GM12878 (cell line): ENCODE results near the gene TNFRSF1B. TPM values are rescaled to one million over a fixed set of nuclear protein-coding genes. Genes with fewer than 3 reads are reported as not detected.

Experiments
- ASH2L ChIP-seq: fragments of 300-600, 200-600 bp; sonication (generic); IDR thresholded peaks from 2 replicates; pipeline ENCODE4 v1.6.1; 2017; ENCODE audit warnings: low read depth, mild to moderate bottlenecking, borderline replicate concordance
- CBFB ChIP-seq: IDR thresholded peaks from 2 replicates; pipeline ENCODE4 v1.6.1; 2016; ENCODE audit warnings: antibody characterized with exemption, low read depth
- CREM ChIP-seq: IDR thresholded peaks from 2 replicates; pipeline ENCODE4 v1.6.1; 2014; ENCODE audit warnings: antibody characterized with exemption, low read depth
- ETV6 ChIP-seq, 2 experiments: fragments of 450-650 bp in 1 of 2; IDR thresholded peaks in 1 of 2; conservative IDR thresholded peaks in 1 of 2; 2 replicates each; pipeline ENCODE4 v1.6.1; 2014; ENCODE audit warnings: antibody characterized with exemption in 1 of 2, borderline replicate concordance in 1 of 2, low read depth in 1 of 2, mild to moderate bottlenecking in 1 of 2, moderate library complexity in 1 of 2
- EZH2 ChIP-seq: IDR thresholded peaks from 2 replicates; pipeline ENCODE4 v1.6.1; 2012; ENCODE audit warnings: low read depth, mild to moderate bottlenecking, control low read depth, inconsistent platforms, low read length, borderline replicate concordance; ENCODE audit not compliant: control insufficient read depth
- FOS ChIP-seq: IDR thresholded peaks from 3 replicates; pipeline ENCODE4 v1.6.1; 2011; ENCODE audit warnings: borderline replicate concordance; ENCODE audit not compliant: insufficient read length; ENCODE audit errors: extremely low read depth
- FOXM1 ChIP-seq: IDR thresholded peaks from 2 replicates; pipeline ENCODE4 v1.6.1; 2012; ENCODE audit warnings: low read depth, mild to moderate bottlenecking, inconsistent platforms, low read length, moderate library complexity
- HDAC2 ChIP-seq: fragments of 200-600 bp; sonication (generic); IDR thresholded peaks from 2 replicates; pipeline ENCODE4 v1.6.1; 2017
- MTA3 ChIP-seq: IDR thresholded peaks from 2 replicates; pipeline ENCODE4 v1.6.1; 2012; ENCODE audit warnings: low read length, inconsistent platforms, borderline replicate concordance
- PAX5 ChIP-seq: IDR thresholded peaks from 2 replicates; pipeline ENCODE4 v1.6.1; 2011; ENCODE audit warnings: low read depth, low read length, borderline replicate concordance
- POLR2AphosphoS5 ChIP-seq: IDR thresholded peaks from 2 replicates; pipeline ENCODE4 v1.6.1; 2011; ENCODE audit warnings: mild to moderate bottlenecking, low read length, inconsistent platforms
- RCOR1 ChIP-seq: conservative IDR thresholded peaks from 2 replicates; pipeline ENCODE4 v1.6.1; 2012; ENCODE audit warnings: low read depth, low read length, improper control_type of control experiment
- SPI1 ChIP-seq: IDR thresholded peaks from 2 replicates; pipeline ENCODE4 v1.6.1; 2011; ENCODE audit warnings: low read depth, mild to moderate bottlenecking, low read length, moderate library complexity, borderline replicate concordance; ENCODE audit not compliant: insufficient read depth
- SREBF1 ChIP-seq: IDR thresholded peaks from 2 replicates; pipeline ENCODE4 v1.6.1; 2012; ENCODE audit warnings: mild to moderate bottlenecking, low read length
- SREBF2 ChIP-seq: IDR thresholded peaks from 2 replicates; pipeline ENCODE4 v1.6.1; 2012; ENCODE audit warnings: mild to moderate bottlenecking, low read length
- ZNF207 ChIP-seq: fragments of 450-650 bp; IDR thresholded peaks from 2 replicates; pipeline ENCODE4 v1.6.1; 2014; ENCODE audit warnings: antibody characterized with exemption, mild to moderate bottlenecking, borderline replicate concordance
- ZZZ3 ChIP-seq: IDR thresholded peaks from 2 replicates; pipeline ENCODE4 v1.6.1; 2011; ENCODE audit warnings: low read depth; ENCODE audit not compliant: control insufficient read depth, insufficient read length
- polyA plus RNA-seq, 11 experiments: library from polyadenylated mRNA; depleted of rRNA in 4 of 11; unstranded in 6 of 11; stranded (reverse) in 5 of 11; fragments of >200 nt; fragmentation: Nextera tagmentation in 4 of 11; fragmentation: Illumina TruSeq in 1 of 11; extraction: Ambion mirVana in 4 of 11; extraction: Trizol in 1 of 11; gene quantifications; 1 replicate in 1 of 11; 2 replicates in 10 of 11; pipeline versions ENCODE4 v1.2.1 to v1.2.3, GENCODE V29; 2011 to 2016; ENCODE audit warnings: inconsistent platforms in 2 of 11, missing spikeins in 2 of 11, low read depth in 1 of 11
- total RNA-seq, 4 experiments: library from RNA; depleted of rRNA in 3 of 4; stranded (reverse); fragments of >200 nt in 3 of 4; fragmentation: Illumina TruSeq in 1 of 4; extraction: Trizol in 1 of 4; gene quantifications; 2 replicates each; pipeline versions ENCODE4 v1.2.1 to v1.2.3, GENCODE V29; 2013 to 2021
- TF ChIP-seq, protein P1 (sequence below): IDR thresholded peaks from 2 replicates; pipeline ENCODE4 v1.6.1; 2011; ENCODE audit warnings: mild to moderate bottlenecking, low read depth, low read length, moderate library complexity; ENCODE audit not compliant: insufficient replicate concordance
- TF ChIP-seq, protein P2 (sequence below), 3 experiments: IDR thresholded peaks in 2 of 3; conservative IDR thresholded peaks in 1 of 3; 2 replicates each; pipeline ENCODE4 v1.5.1; 2011; ENCODE audit warnings: low read depth in 3 of 3, low read length in 3 of 3, mild to moderate bottlenecking in 3 of 3, control low read depth in 2 of 3, moderate library complexity in 2 of 3, inconsistent platforms in 1 of 3, mixed read lengths in 1 of 3; ENCODE audit not compliant: control insufficient read depth in 2 of 3, insufficient read depth in 1 of 3; ENCODE audit errors: extremely low read depth in 1 of 3
- TF ChIP-seq, protein P3 (sequence below): fragments of 450-650 bp; IDR thresholded peaks from 2 replicates; pipeline ENCODE4 v1.6.1; 2017; ENCODE audit warnings: mild to moderate bottlenecking, low read depth, inconsistent platforms; ENCODE audit not compliant: poor library complexity, severe bottlenecking
- TF ChIP-seq, protein P4 (sequence below): fragments of 450-650 bp; IDR thresholded peaks from 2 replicates; pipeline ENCODE4 v1.6.1; 2016; ENCODE audit warnings: mild to moderate bottlenecking

Gene TNFRSF1B
- total and polyA plus RNA-seq, 10 of the 15 experiments (the other 5 are each of a cell fraction or from before 2014, with no cell fraction given): 10.1 to 87.2 (median 37.3) TPM

DNA sequence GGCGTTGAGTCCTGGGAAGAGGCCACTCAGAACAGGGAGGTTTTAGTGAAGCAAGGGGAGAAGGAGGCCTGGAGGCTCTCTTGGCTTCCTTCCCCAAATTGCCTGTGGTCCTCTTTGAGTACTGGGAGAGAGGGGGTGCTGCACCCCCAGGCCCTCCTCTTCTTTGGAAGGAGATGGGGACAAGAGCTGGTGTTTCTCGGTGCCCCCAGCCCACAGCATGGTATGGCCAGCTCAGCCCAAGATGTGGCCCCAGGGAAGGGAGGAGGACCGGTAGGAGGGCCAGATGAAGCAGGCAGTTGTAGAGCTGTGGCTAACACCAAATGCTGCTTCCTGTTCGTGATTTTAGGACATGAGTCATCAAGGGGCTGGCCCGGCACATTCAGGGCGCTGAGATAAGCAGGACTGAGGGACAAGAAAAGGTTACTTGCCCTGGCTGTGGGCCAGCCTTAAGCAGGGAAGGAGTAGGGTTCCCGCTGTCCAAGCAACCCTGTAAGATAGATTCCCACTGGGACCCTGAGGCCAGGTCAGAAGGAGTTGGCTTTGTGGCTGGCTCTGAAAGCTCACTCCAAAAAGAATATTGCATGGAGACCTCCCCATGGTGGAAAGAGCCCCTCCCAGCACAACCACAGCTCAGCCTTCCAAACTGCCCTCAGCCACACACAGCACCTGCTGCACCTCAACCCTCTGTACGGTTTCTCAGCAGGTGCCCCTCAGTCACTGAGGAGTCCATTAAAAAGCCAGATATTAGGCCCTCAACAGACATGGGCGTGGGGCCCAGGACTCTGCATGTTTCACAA, 4.9 kb upstream of the TNFRSF1B start (continued):
- TF ChIP-seq, protein P1, sequence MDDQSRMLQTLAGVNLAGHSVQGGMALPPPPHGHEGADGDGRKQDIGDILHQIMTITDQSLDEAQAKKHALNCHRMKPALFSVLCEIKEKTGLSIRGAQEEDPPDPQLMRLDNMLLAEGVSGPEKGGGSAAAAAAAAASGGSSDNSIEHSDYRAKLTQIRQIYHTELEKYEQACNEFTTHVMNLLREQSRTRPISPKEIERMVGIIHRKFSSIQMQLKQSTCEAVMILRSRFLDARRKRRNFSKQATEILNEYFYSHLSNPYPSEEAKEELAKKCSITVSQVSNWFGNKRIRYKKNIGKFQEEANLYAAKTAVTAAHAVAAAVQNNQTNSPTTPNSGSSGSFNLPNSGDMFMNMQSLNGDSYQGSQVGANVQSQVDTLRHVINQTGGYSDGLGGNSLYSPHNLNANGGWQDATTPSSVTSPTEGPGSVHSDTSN: no peak
- TF ChIP-seq, protein P2, sequence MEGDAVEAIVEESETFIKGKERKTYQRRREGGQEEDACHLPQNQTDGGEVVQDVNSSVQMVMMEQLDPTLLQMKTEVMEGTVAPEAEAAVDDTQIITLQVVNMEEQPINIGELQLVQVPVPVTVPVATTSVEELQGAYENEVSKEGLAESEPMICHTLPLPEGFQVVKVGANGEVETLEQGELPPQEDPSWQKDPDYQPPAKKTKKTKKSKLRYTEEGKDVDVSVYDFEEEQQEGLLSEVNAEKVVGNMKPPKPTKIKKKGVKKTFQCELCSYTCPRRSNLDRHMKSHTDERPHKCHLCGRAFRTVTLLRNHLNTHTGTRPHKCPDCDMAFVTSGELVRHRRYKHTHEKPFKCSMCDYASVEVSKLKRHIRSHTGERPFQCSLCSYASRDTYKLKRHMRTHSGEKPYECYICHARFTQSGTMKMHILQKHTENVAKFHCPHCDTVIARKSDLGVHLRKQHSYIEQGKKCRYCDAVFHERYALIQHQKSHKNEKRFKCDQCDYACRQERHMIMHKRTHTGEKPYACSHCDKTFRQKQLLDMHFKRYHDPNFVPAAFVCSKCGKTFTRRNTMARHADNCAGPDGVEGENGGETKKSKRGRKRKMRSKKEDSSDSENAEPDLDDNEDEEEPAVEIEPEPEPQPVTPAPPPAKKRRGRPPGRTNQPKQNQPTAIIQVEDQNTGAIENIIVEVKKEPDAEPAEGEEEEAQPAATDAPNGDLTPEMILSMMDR (IDR thresholded peaks at IDR 0.05 in 2 of 3, conservative IDR thresholded peaks at IDR 0.05 in 1 of 3; ENCODE audit: control insufficient read depth in 2 of 3, extremely low read depth in 1 of 3, insufficient read depth in 1 of 3, low read depth in 3 of 3, low read length in 3 of 3): no peak
- peak; percentile 65; the same call in 1 of the 2 replicates for TF ChIP-seq PAX5
- 0 out of 2 replicates have a peak, but pooled peaks have one; percentile 6 for TF ChIP-seq SREBF1
- TF ChIP-seq, protein P3, sequence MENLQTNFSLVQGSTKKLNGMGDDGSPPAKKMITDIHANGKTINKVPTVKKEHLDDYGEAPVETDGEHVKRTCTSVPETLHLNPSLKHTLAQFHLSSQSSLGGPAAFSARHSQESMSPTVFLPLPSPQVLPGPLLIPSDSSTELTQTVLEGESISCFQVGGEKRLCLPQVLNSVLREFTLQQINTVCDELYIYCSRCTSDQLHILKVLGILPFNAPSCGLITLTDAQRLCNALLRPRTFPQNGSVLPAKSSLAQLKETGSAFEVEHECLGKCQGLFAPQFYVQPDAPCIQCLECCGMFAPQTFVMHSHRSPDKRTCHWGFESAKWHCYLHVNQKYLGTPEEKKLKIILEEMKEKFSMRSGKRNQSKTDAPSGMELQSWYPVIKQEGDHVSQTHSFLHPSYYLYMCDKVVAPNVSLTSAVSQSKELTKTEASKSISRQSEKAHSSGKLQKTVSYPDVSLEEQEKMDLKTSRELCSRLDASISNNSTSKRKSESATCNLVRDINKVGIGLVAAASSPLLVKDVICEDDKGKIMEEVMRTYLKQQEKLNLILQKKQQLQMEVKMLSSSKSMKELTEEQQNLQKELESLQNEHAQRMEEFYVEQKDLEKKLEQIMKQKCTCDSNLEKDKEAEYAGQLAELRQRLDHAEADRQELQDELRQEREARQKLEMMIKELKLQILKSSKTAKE: peak; percentile 77
- peak; percentile 48; the same call in 1 of the 2 replicates for TF ChIP-seq SPI1
- TF ChIP-seq FOS: no peak
- TF ChIP-seq SREBF2: no peak
- TF ChIP-seq CREM: 0 out of 2 replicates have a peak, but pooled peaks have one; percentile 71
- TF ChIP-seq ETV6 (conservative IDR thresholded peaks at IDR 0.05 in 1 of 2, IDR thresholded peaks at IDR 0.05 in 1 of 2; ENCODE audit: borderline replicate concordance in 1 of 2, low read depth in 1 of 2): peak in 1 of 2 experiments; percentile 82; a peak in 2 of 4 replicates
- no peak for TF ChIP-seq HDAC2
- TF ChIP-seq POLR2AphosphoS5: no peak
- no peak; the same call in 1 of the 2 replicates for TF ChIP-seq ZNF207
- TF ChIP-seq ZZZ3: no peak
- 0 out of 2 replicates have a peak, but pooled peaks have one; percentile 53 for TF ChIP-seq MTA3
- no peak; the same call in 1 of the 2 replicates for TF ChIP-seq CBFB
- no peak for TF ChIP-seq FOXM1
- TF ChIP-seq EZH2: no peak
- TF ChIP-seq RCOR1: no peak
- TF ChIP-seq, protein P4, sequence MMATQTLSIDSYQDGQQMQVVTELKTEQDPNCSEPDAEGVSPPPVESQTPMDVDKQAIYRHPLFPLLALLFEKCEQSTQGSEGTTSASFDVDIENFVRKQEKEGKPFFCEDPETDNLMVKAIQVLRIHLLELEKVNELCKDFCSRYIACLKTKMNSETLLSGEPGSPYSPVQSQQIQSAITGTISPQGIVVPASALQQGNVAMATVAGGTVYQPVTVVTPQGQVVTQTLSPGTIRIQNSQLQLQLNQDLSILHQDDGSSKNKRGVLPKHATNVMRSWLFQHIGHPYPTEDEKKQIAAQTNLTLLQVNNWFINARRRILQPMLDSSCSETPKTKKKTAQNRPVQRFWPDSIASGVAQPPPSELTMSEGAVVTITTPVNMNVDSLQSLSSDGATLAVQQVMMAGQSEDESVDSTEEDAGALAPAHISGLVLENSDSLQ: peak; percentile 29
- no peak for TF ChIP-seq ASH2L
